Caco-2 (cell line): ENCODE data around the gene TBC1D2B. TPM values are rescaled to one million over a fixed set of nuclear protein-coding genes. Genes with fewer than 3 reads are reported as not detected.
"Not testable (repeated sequence)": the region's sequence is repeated elsewhere in the genome, so short reads cannot be mapped to it uniquely, and the experiment has no call there.

Source experiments
- BruUV-seq: library from RNA; stranded (reverse); fragments of 400-500 nt; replicated peaks from 2 replicates; lab custom pipeline; 2021; lab: Mats Ljungman, UMichigan
- CTCF ChIA-PET: fragments of 300-600 bp; sonication (Branson Sonifier 250); formaldehyde crosslinking; loops from one replicate; lab custom pipeline; 2022; ENCODE audit warnings: antibody characterized with exemption; lab: Charles Lee
- POLR2A ChIA-PET: fragments of 300-600 bp; sonication (Branson Sonifier 250); formaldehyde crosslinking; loops from one replicate; lab custom pipeline; 2022; ENCODE audit warnings: antibody characterized with exemption; lab: Charles Lee
- DNase-seq, 2 experiments: peaks; one replicate each; pipeline versions ENCODE4 v3.0.0 to v3.0.0-alpha.2; 2020 to 2022
- H3K27me3 ChIP-seq: replicated peaks from 2 replicates; pipeline ENCODE4 v1.6.0; 2011; ENCODE audit warnings: low read length; ENCODE audit not compliant: control insufficient read depth, insufficient read depth
- H3K36me3 ChIP-seq: 2 replicates; pipeline ENCODE4 v1.5.1; 2011; ENCODE audit warnings: low read length; ENCODE audit not compliant: control insufficient read depth, insufficient read depth
- H3K4me1 ChIP-seq: fragments of 250-450 bp; sonication (Bioruptor Pico); 2 replicates; pipeline ENCODE4 v1.5.1; 2020; ENCODE audit warnings: mild to moderate bottlenecking
- H3K4me3 ChIP-seq: 2 replicates; pipeline ENCODE4 v1.5.1; 2011; ENCODE audit warnings: low read depth, mild to moderate bottlenecking, control low read depth, low read length
- H3K9me3 ChIP-seq: fragments of 250-450 bp; sonication (Bioruptor Pico); 2 replicates; pipeline ENCODE4 v1.5.1; 2020; ENCODE audit warnings: mild to moderate bottlenecking, moderate library complexity
- H3K27ac Mint-ChIP-seq: one replicate; pipeline ENCODE4 v1.8.0; 2022; ENCODE audit warnings: mixed read lengths; ENCODE audit not compliant: unreplicated experiment
- H3K27me3 Mint-ChIP-seq: one replicate; pipeline ENCODE4 v1.8.0; 2022; ENCODE audit warnings: mixed read lengths; ENCODE audit not compliant: insufficient read depth, unreplicated experiment
- H3K36me3 Mint-ChIP-seq: one replicate; pipeline ENCODE4 v1.8.0; 2022; ENCODE audit warnings: mild to moderate bottlenecking, mixed read lengths; ENCODE audit not compliant: insufficient read depth, unreplicated experiment
- H3K4me1 Mint-ChIP-seq: one replicate; pipeline ENCODE4 v1.8.0; 2022; ENCODE audit warnings: low read depth, mixed read lengths; ENCODE audit not compliant: unreplicated experiment
- H3K4me3 Mint-ChIP-seq: one replicate; pipeline ENCODE4 v1.8.0; 2022; ENCODE audit warnings: mild to moderate bottlenecking, moderate library complexity, mixed read lengths; ENCODE audit not compliant: unreplicated experiment
- H3K9me3 Mint-ChIP-seq: one replicate; pipeline ENCODE4 v1.8.0; 2022; ENCODE audit warnings: mixed read lengths; ENCODE audit not compliant: unreplicated experiment
- CTCF ChIP-seq, 2 experiments: fragments of 200-600 bp in 1 of 2; IDR thresholded peaks; 1 replicate in 1 of 2; 2 replicates in 1 of 2; pipeline versions ENCODE4 v1.5.1 to v1.8.0; 2011 to 2022; ENCODE audit warnings: antibody characterized with exemption in 1 of 2, control low read depth in 1 of 2, inconsistent platforms in 1 of 2, low read depth in 1 of 2, low read length in 1 of 2, mild to moderate bottlenecking in 1 of 2, moderate library complexity in 1 of 2; ENCODE audit not compliant: insufficient read depth in 1 of 2, severe bottlenecking in 1 of 2, unreplicated experiment in 1 of 2
- intact Hi-C: fragments of 100-400 bp; cut with micrococcal nuclease; formaldehyde crosslinking; loops from one replicate; pipeline ENCODE4 v1.10.0; 2022; ENCODE audit not compliant: unreplicated experiment
- total RNA-seq: library from RNA; stranded (reverse); gene quantifications from 2 replicates; pipeline ENCODE4 v1.2.3, GENCODE V29; 2022

The TBC1D2B gene
- total RNA-seq, 1 experiment from 2014 or later = 18.3 TPM

- CTCF ChIA-PET = interaction anchor here (4.1 kb wide), 1 partner anchor 141 kb away, joined by 31 read pairs; no protein-coding TSS in a partner anchor
- no peak overlapping the region for H3K4me3 Mint-ChIP-seq
- no TSS peak for BruUV-seq
- intact Hi-C loops = loop anchor here (1.0 kb wide), 1 partner anchor 141 kb away; no protein-coding TSS in a partner anchor
- no peak overlapping the region for H3K27ac Mint-ChIP-seq
- H3K27me3 Mint-ChIP-seq = peaks cover 6% of the 10 kb centered on the region
- Histone ChIP-seq H3K27me3 (no peaks in the 10 kb centered on the region), H3K4me1 (peaks cover 5% of the 10 kb centered on the region; the same call in 1 of the 2 replicates), H3K4me3 (no peak overlapping the region), H3K36me3 (no peaks in the 10 kb centered on the region), H3K9me3 (no peaks in the 10 kb centered on the region)
- no peaks in the 10 kb centered on the region for H3K36me3 Mint-ChIP-seq
- no peak for TF ChIP-seq CTCF (IDR thresholded peaks at IDR 0.05; ENCODE audit: insufficient read depth in 1 of 2, low read depth in 1 of 2, low read length in 1 of 2, severe bottlenecking in 1 of 2, unreplicated experiment in 1 of 2)
- POLR2A ChIA-PET = no interaction called here
- DNase-seq = no peak
- peaks cover 13% of the 10 kb centered on the region for H3K9me3 Mint-ChIP-seq
- H3K4me1 Mint-ChIP-seq = no peaks in the 10 kb centered on the region
Observed at GRCh38 chr15:77967798-77968197, 109.7 kb downstream of the TBC1D2B start.

- H3K9me3 ChIP-seq, H3K4me3 Mint-ChIP-seq, H3K36me3 ChIP-seq, H3K36me3 Mint-ChIP-seq, H3K4me3 ChIP-seq, H3K4me1 Mint-ChIP-seq, H3K27me3 Mint-ChIP-seq, DNase-seq, H3K27ac Mint-ChIP-seq, H3K4me1 ChIP-seq, POLR2A ChIA-PET, H3K27me3 ChIP-seq, BruUV-seq: not testable (repeated sequence)
- peaks cover 13% of the 10 kb centered on the region for H3K9me3 Mint-ChIP-seq
- intact Hi-C loops = loop anchor here (1.0 kb wide), 1 partner anchor 141 kb away; no protein-coding TSS in a partner anchor
- CTCF ChIA-PET = interaction anchor here (4.1 kb wide), 1 partner anchor 142 kb away, joined by 31 read pairs; no protein-coding TSS in a partner anchor
Observed at GRCh38 chr15:77967235-77967615, 110.3 kb downstream of the TBC1D2B start.

- CTCF ChIA-PET = interaction anchor here (0.6 to 4.1 kb wide), 3 partner anchors 8 to 147 kb away, joined by 3 to 31 read pairs (median 3); no protein-coding TSS in a partner anchor
- Histone ChIP-seq H3K27me3 (no peaks in the 10 kb centered on the region), H3K36me3 (no peaks in the 10 kb centered on the region), H3K9me3 (no peaks in the 10 kb centered on the region), H3K4me3 (no peak overlapping the region), H3K4me1 (peaks cover 5% of the 10 kb centered on the region; the same call in 1 of the 2 replicates)
- Mint-ChIP-seq H3K4me3 (no peak overlapping the region), H3K27ac (no peak overlapping the region), H3K27me3 (peaks cover 9% of the 10 kb centered on the region), H3K36me3 (no peaks in the 10 kb centered on the region), H3K4me1 (no peaks in the 10 kb centered on the region), H3K9me3 (peaks cover 13% of the 10 kb centered on the region)
- POLR2A ChIA-PET = no interaction called here
- peak; percentile 70 to 77 for TF ChIP-seq CTCF (IDR thresholded peaks at IDR 0.05; ENCODE audit: insufficient read depth in 1 of 2, low read depth in 1 of 2, low read length in 1 of 2, severe bottlenecking in 1 of 2, unreplicated experiment in 1 of 2)
- intact Hi-C loops = loop anchor here (1.0 kb wide), 1 partner anchor 142 kb away; no protein-coding TSS in a partner anchor
- peak; percentile 46 to 67 for DNase-seq
- BruUV-seq = no TSS peak
Observed at GRCh38 chr15:77966540-77967234, 110.8 kb downstream of the TBC1D2B start.
